ENCODE results near the gene CLASP1. TPM values are rescaled to one million over a fixed set of nuclear protein-coding genes. Genes with fewer than 3 reads are reported as not detected.
"Not testable (repeated sequence)": the region's sequence is repeated elsewhere in the genome, so short reads cannot be mapped to it uniquely, and the experiment has no call there.

CLASP1 gene
- total RNA-seq, 1 experiment from 2014 or later: 26.1 TPM

GRCh38 chr2:121374412-121375075 is 274.7 kb downstream of the CLASP1 start:
- not testable (repeated sequence) for DNase-seq (ENCODE audit: low read depth)

- no peak for DNase-seq (ENCODE audit: low read depth)
Observed at GRCh38 chr2:121372721-121373353, 276.4 kb downstream of the CLASP1 start.

GRCh38 chr2:121372082-121372481 is 277.2 kb downstream of the CLASP1 start:
- no peak for DNase-seq (ENCODE audit: low read depth)

- no peak for DNase-seq (ENCODE audit: low read depth)
Observed at GRCh38 chr2:121368836-121369235, 280.4 kb downstream of the CLASP1 start.

GRCh38 chr2:121368155-121368554 is 281.1 kb downstream of the CLASP1 start:
- no peak for DNase-seq (ENCODE audit: low read depth)

GRCh38 chr2:121367246-121367900 is 281.9 kb downstream of the CLASP1 start:
- no peak for DNase-seq (ENCODE audit: low read depth)

- DNase-seq (ENCODE audit: low read depth): no peak
Observed at GRCh38 chr2:121366040-121366439, 283.2 kb downstream of the CLASP1 start.

- no peak for DNase-seq (ENCODE audit: low read depth)
Observed at GRCh38 chr2:121365061-121365460, 284.2 kb downstream of the CLASP1 start.

GRCh38 chr2:121363632-121364420 is 285.4 kb downstream of the CLASP1 start:
- no peak for DNase-seq (ENCODE audit: low read depth)

- no peak for DNase-seq (ENCODE audit: low read depth)
Observed at GRCh38 chr2:121362774-121363173, 286.5 kb downstream of the CLASP1 start.

- no peak for DNase-seq (ENCODE audit: low read depth)
Observed at GRCh38 chr2:121362226-121362625, 287.0 kb downstream of the CLASP1 start.

GRCh38 chr2:121360566-121361300 is 288.5 kb downstream of the CLASP1 start:
- DNase-seq (ENCODE audit: low read depth): peak; percentile 81

GRCh38 chr2:121359716-121360565 is 289.3 kb downstream of the CLASP1 start:
- no peak for DNase-seq (ENCODE audit: low read depth)

- no peak for DNase-seq (ENCODE audit: low read depth)
Observed at GRCh38 chr2:121359170-121359569, 290.1 kb downstream of the CLASP1 start.

- DNase-seq (ENCODE audit: low read depth): no peak
Observed at GRCh38 chr2:121358291-121358690, 291.0 kb downstream of the CLASP1 start.

GRCh38 chr2:121356058-121356640 is 293.1 kb downstream of the CLASP1 start:
- peak; percentile 56 for DNase-seq (ENCODE audit: low read depth)

- DNase-seq (ENCODE audit: low read depth): no peak
Observed at GRCh38 chr2:121355488-121355887, 293.8 kb downstream of the CLASP1 start.

- DNase-seq (ENCODE audit: low read depth): no peak
Observed at GRCh38 chr2:121351521-121352318, 297.5 kb downstream of the CLASP1 start.

- no peak for DNase-seq (ENCODE audit: low read depth)
Observed at GRCh38 chr2:121350890-121351289, 298.4 kb downstream of the CLASP1 start.
